HG03108 (cell line): Measurements from ENCODE around the gene AGAP9.
"Not testable (repeated sequence)": the region's sequence is repeated elsewhere in the genome, so short reads cannot be mapped to it uniquely, and the experiment has no call there.

Experiments used
- ATAC-seq: cut with Tn5 transposase; IDR thresholded peaks from one replicate; pipeline ENCODE4 v1.9.1; 2021; ENCODE audit warnings: moderate library complexity; ENCODE audit not compliant: unreplicated experiment

The AGAP9 gene

GRCh38 chr10:47458466-47459154 is 64.8 kb downstream of the AGAP9 start:
- ATAC-seq = no peak

GRCh38 chr10:47457826-47458225 is 65.6 kb downstream of the AGAP9 start:
- ATAC-seq = no peak

GRCh38 chr10:47457528-47457820 is 66.0 kb downstream of the AGAP9 start:
- ATAC-seq = no peak

- no peak for ATAC-seq
Observed at GRCh38 chr10:47456794-47457527, 66.5 kb downstream of the AGAP9 start.

- ATAC-seq = no peak
Observed at GRCh38 chr10:47456079-47456785, 67.2 kb downstream of the AGAP9 start.

- ATAC-seq = not testable (repeated sequence)
Observed at GRCh38 chr10:47455350-47456078, 67.9 kb downstream of the AGAP9 start.

- no peak for ATAC-seq
Observed at GRCh38 chr10:47454780-47455058, 68.7 kb downstream of the AGAP9 start.

- no peak for ATAC-seq
Observed at GRCh38 chr10:47454008-47454779, 69.2 kb downstream of the AGAP9 start.

GRCh38 chr10:47453141-47454007 is 70.1 kb downstream of the AGAP9 start:
- no peak for ATAC-seq

GRCh38 chr10:47452495-47453140 is 70.8 kb downstream of the AGAP9 start:
- no peak for ATAC-seq

GRCh38 chr10:47451998-47452494 is 71.4 kb downstream of the AGAP9 start:
- no peak for ATAC-seq
